PC-9 (cell line): ENCODE data around the gene LAMC2. TPM values are rescaled to one million over a fixed set of nuclear protein-coding genes. Genes with fewer than 3 reads are reported as not detected.
A peak's percentile ranks its signal among the peaks of the same experiment; 100 is the strongest.

Source experiments
- BruUV-seq: library from RNA; stranded (reverse); fragments of 400-500 nt; replicated peaks from 2 replicates; lab custom pipeline; 2021; lab: Mats Ljungman, UMichigan
- CTCF ChIA-PET: fragments of 300-600 bp; sonication (Branson Sonifier 250); formaldehyde crosslinking; loops from one replicate; lab custom pipeline; 2022; ENCODE audit warnings: antibody characterized with exemption; lab: Charles Lee
- POLR2A ChIA-PET: fragments of 300-600 bp; sonication (Branson Sonifier 250); formaldehyde crosslinking; loops from one replicate; lab custom pipeline; 2022; ENCODE audit warnings: antibody characterized with exemption; ENCODE audit not compliant: unreplicated experiment; lab: Charles Lee
- DNase-seq, 2 experiments: peaks; one replicate each; pipeline versions ENCODE4 v3.0.0 to v3.0.0-alpha.2; 2015 to 2022; ENCODE audit warnings: mixed read lengths in 1 of 2
- H2AFZ ChIP-seq: fragments of 200-600 bp; sonication (generic); 2 replicates; pipeline ENCODE4 v1.8.1; 2017; ENCODE audit warnings: antibody characterized with exemption
- H3F3A ChIP-seq: fragments of 200-600 bp; sonication (generic); 2 replicates; pipeline ENCODE4 v1.8.1; 2017; ENCODE audit warnings: antibody characterized with exemption, mild to moderate bottlenecking, low read depth; ENCODE audit not compliant: insufficient read depth
- H3K27ac ChIP-seq: fragments of 200-600 bp; sonication (generic); 2 replicates; pipeline ENCODE4 v1.6.1; 2016; ENCODE audit warnings: mixed run types
- H3K27me3 ChIP-seq: fragments of 200-600 bp; sonication (generic); 2 replicates; pipeline ENCODE4 v1.6.1; 2016; ENCODE audit warnings: low read depth, mixed run types; ENCODE audit not compliant: insufficient read depth
- H3K36me3 ChIP-seq: fragments of 200-600 bp; sonication (generic); 2 replicates; pipeline ENCODE4 v1.6.1; 2016; ENCODE audit warnings: low read depth, mixed run types
- H3K4me1 ChIP-seq: fragments of 200-600 bp; sonication (generic); replicated peaks from 2 replicates; pipeline ENCODE4 v1.6.1; 2016; ENCODE audit warnings: mixed run types; ENCODE audit not compliant: insufficient read depth
- H3K4me2 ChIP-seq: fragments of 200-600 bp; sonication (generic); 2 replicates; pipeline ENCODE4 v1.6.1; 2017; ENCODE audit warnings: mixed run types
- H3K4me3 ChIP-seq: fragments of 200-600 bp; sonication (generic); 2 replicates; pipeline ENCODE4 v1.6.1; 2016; ENCODE audit warnings: mixed run types
- H3K79me2 ChIP-seq: fragments of 200-600 bp; sonication (generic); 2 replicates; pipeline ENCODE4 v1.6.1; 2017; ENCODE audit warnings: low read depth, mixed run types
- H3K9me2 ChIP-seq: fragments of 200-600 bp; sonication (generic); 2 replicates; pipeline ENCODE4 v1.8.1; 2017; ENCODE audit warnings: mild to moderate bottlenecking; ENCODE audit not compliant: insufficient read depth
- H3K9me3 ChIP-seq: fragments of 200-600 bp; sonication (generic); 2 replicates; pipeline ENCODE4 v1.8.1; 2016; ENCODE audit warnings: low read depth; ENCODE audit not compliant: insufficient read depth
- H4K20me1 ChIP-seq: fragments of 200-600 bp; sonication (generic); 2 replicates; pipeline ENCODE4 v1.8.1; 2017; ENCODE audit not compliant: insufficient read depth
- CTCF ChIP-seq: fragments of 200-600 bp; sonication (generic); conservative IDR thresholded peaks from 2 replicates; pipeline ENCODE4 v1.6.1; 2017; ENCODE audit warnings: mixed run types, antibody characterized with exemption, mild to moderate bottlenecking, moderate library complexity
- EZH2 ChIP-seq: fragments of 200-600 bp; sonication (generic); IDR thresholded peaks from 2 replicates; pipeline ENCODE4 v1.8.0; 2017; ENCODE audit warnings: antibody characterized with exemption, low read depth
- intact Hi-C: fragments of 100-400 bp; cut with micrococcal nuclease; formaldehyde crosslinking; loops from one replicate; pipeline ENCODE4 v1.10.0; 2022; ENCODE audit not compliant: unreplicated experiment
- total RNA-seq: library from RNA; stranded (reverse); gene quantifications from 2 replicates; pipeline ENCODE4 v1.2.3, GENCODE V29; 2021

LAMC2 gene
- total RNA-seq, 1 experiment from 2014 or later, result 109 TPM

GRCh38 chr1:183188240-183188639, 2.2 kb downstream of the LAMC2 start:
- no peaks in the 10 kb centered on the region for H4K20me1 ChIP-seq
- peaks cover 23% of the 10 kb centered on the region for H3F3A ChIP-seq
- CTCF ChIA-PET, result no interaction called here
- H3K36me3 ChIP-seq, result 0 out of 2 replicates have a peak, but pooled peaks cover 4% of the 10 kb centered on the region
- intact Hi-C loops, result no loop called here
- H3K4me3 ChIP-seq, result peak overlapping the region; percentile 75; the same call in 1 of the 2 replicates
- no peak for DNase-seq
- H3K4me1 ChIP-seq, result peaks cover 44% of the 10 kb centered on the region
- TF ChIP-seq EZH2, result no peak
- TF ChIP-seq CTCF, result no peak
- no peaks in the 10 kb centered on the region for H3K9me3 ChIP-seq
- peaks cover 68% of the 10 kb centered on the region for H3K79me2 ChIP-seq
- H3K27me3 ChIP-seq, result no peaks in the 10 kb centered on the region
- H3K27ac ChIP-seq, result no peak overlapping the region
- no TSS peak for BruUV-seq
- H3K9me2 ChIP-seq, result no peaks in the 10 kb centered on the region
- no peak overlapping the region for H2AFZ ChIP-seq
- H3K4me2 ChIP-seq, result peak overlapping the region; percentile 83
- POLR2A ChIA-PET, result interaction anchor here (0.6 kb wide), 1 partner anchor 1390 kb away, joined by 4 read pairs; no protein-coding TSS in a partner anchor

GRCh38 chr1:183191833-183192232, 5.8 kb downstream of the LAMC2 start:
- H3K4me1 ChIP-seq, result peaks cover 53% of the 10 kb centered on the region
- 0 out of 2 replicates have a peak, but pooled peaks cover 4% of the 10 kb centered on the region for H3K36me3 ChIP-seq
- ChIA-PET CTCF (no interaction called here), POLR2A (no interaction called here)
- BruUV-seq, result no TSS peak
- no peak overlapping the region for H3K27ac ChIP-seq
- H3K9me2 ChIP-seq, result no peaks in the 10 kb centered on the region
- peaks cover 94% of the 10 kb centered on the region for H3K79me2 ChIP-seq
- H3K9me3 ChIP-seq, result no peaks in the 10 kb centered on the region
- no peak overlapping the region for H3K4me2 ChIP-seq
- H2AFZ ChIP-seq, result no peak overlapping the region
- no peaks in the 10 kb centered on the region for H3K27me3 ChIP-seq
- DNase-seq, result peak in 1 of 2 experiments; percentile 45
- peaks cover 10% of the 10 kb centered on the region for H3F3A ChIP-seq
- no peaks in the 10 kb centered on the region; the same call in 1 of the 2 replicates for H4K20me1 ChIP-seq
- TF ChIP-seq CTCF (no peak), EZH2 (no peak)
- H3K4me3 ChIP-seq, result no peak overlapping the region
- intact Hi-C loops, result no loop called here

- Histone ChIP-seq H3K27ac (peak overlapping the region; percentile 89), H3K4me3 (no peak overlapping the region), H2AFZ (no peak overlapping the region), H3K4me1 (peaks cover 31% of the 10 kb centered on the region), H3K79me2 (peaks cover 90% of the 10 kb centered on the region), H3K27me3 (no peaks in the 10 kb centered on the region), H3K4me2 (no peak overlapping the region), H3F3A (peaks cover 10% of the 10 kb centered on the region), H3K9me2 (no peaks in the 10 kb centered on the region), H3K9me3 (no peaks in the 10 kb centered on the region), H3K36me3 (0 out of 2 replicates have a peak, but pooled peaks cover 4% of the 10 kb centered on the region), H4K20me1 (no peaks in the 10 kb centered on the region; the same call in 1 of the 2 replicates)
- intact Hi-C loops, result no loop called here
- no peak for DNase-seq
- POLR2A ChIA-PET, result no interaction called here
- no TSS peak for BruUV-seq
- CTCF ChIA-PET, result no interaction called here
- no peak for TF ChIP-seq CTCF
Measured at GRCh38 chr1:183193963-183194525, 8.0 kb downstream of the LAMC2 start.
